ENCODE results near the gene BEST1.

BEST1 gene

GRCh38 chr11:61974766-61975631, 24.8 kb downstream of the BEST1 start:
- H3K27ac ChIP-seq (ENCODE audit: low read depth, low read length): no peak overlapping the region

GRCh38 chr11:61975638-61976419, 25.7 kb downstream of the BEST1 start:
- Histone ChIP-seq H3K4me3 (ENCODE audit: low read depth, low read length) (no peak overlapping the region), H3K36me3 (ENCODE audit: control insufficient read depth, insufficient read depth, low read length) (no peaks in the 10 kb centered on the region), H3K4me1 (ENCODE audit: control insufficient read depth, insufficient read depth, low read length) (peaks cover 19% of the 10 kb centered on the region), H3K27ac (ENCODE audit: low read depth, low read length) (no peak overlapping the region), H3K27me3 (ENCODE audit: control insufficient read depth, insufficient read depth, low read length) (peaks cover 15% of the 10 kb centered on the region), H3K9ac (ENCODE audit: low read depth, low read length) (no peak overlapping the region), H3K9me3 (ENCODE audit: control insufficient read depth, insufficient read depth, low read length) (no peaks in the 10 kb centered on the region)

More at GRCh38 chr11:61974766-61975631, 24.8 kb downstream of the BEST1 start:
- peaks cover 19% of the 10 kb centered on the region for H3K4me1 ChIP-seq (ENCODE audit: control insufficient read depth, insufficient read depth, low read length)
- no peaks in the 10 kb centered on the region for H3K9me3 ChIP-seq (ENCODE audit: control insufficient read depth, insufficient read depth, low read length)
- no peak overlapping the region for H3K9ac ChIP-seq (ENCODE audit: low read depth, low read length)
- H3K4me3 ChIP-seq (ENCODE audit: low read depth, low read length): no peak overlapping the region
- H3K36me3 ChIP-seq (ENCODE audit: control insufficient read depth, insufficient read depth, low read length): no peaks in the 10 kb centered on the region
- H3K27me3 ChIP-seq (ENCODE audit: control insufficient read depth, insufficient read depth, low read length): peaks cover 6% of the 10 kb centered on the region

GRCh38 chr11:61976420-61976800, 26.3 kb downstream of the BEST1 start:
- Histone ChIP-seq H3K36me3 (ENCODE audit: control insufficient read depth, insufficient read depth, low read length) (no peaks in the 10 kb centered on the region), H3K9ac (ENCODE audit: low read depth, low read length) (no peak overlapping the region), H3K9me3 (ENCODE audit: control insufficient read depth, insufficient read depth, low read length) (no peaks in the 10 kb centered on the region), H3K4me1 (ENCODE audit: control insufficient read depth, insufficient read depth, low read length) (peaks cover 14% of the 10 kb centered on the region), H3K27me3 (ENCODE audit: control insufficient read depth, insufficient read depth, low read length) (peaks cover 21% of the 10 kb centered on the region), H3K4me3 (ENCODE audit: low read depth, low read length) (no peak overlapping the region), H3K27ac (ENCODE audit: low read depth, low read length) (no peak overlapping the region)

GRCh38 chr11:61976813-61977475, 26.8 kb downstream of the BEST1 start:
- no peaks in the 10 kb centered on the region for H3K36me3 ChIP-seq (ENCODE audit: control insufficient read depth, insufficient read depth, low read length)
- no peak overlapping the region for H3K9ac ChIP-seq (ENCODE audit: low read depth, low read length)
- H3K4me1 ChIP-seq (ENCODE audit: control insufficient read depth, insufficient read depth, low read length): peaks cover 11% of the 10 kb centered on the region
- H3K9me3 ChIP-seq (ENCODE audit: control insufficient read depth, insufficient read depth, low read length): no peaks in the 10 kb centered on the region
- H3K27ac ChIP-seq (ENCODE audit: low read depth, low read length): no peak overlapping the region
- H3K4me3 ChIP-seq (ENCODE audit: low read depth, low read length): no peak overlapping the region
- H3K27me3 ChIP-seq (ENCODE audit: control insufficient read depth, insufficient read depth, low read length): peaks cover 21% of the 10 kb centered on the region

GRCh38 chr11:61978703-61979661, 28.8 kb downstream of the BEST1 start:
- no peaks in the 10 kb centered on the region; the same call in 1 of the 2 replicates for H3K4me1 ChIP-seq (ENCODE audit: control insufficient read depth, insufficient read depth, low read length)
- no peak overlapping the region for H3K27ac ChIP-seq (ENCODE audit: low read depth, low read length)

GRCh38 chr11:61980783-61981541, 30.8 kb downstream of the BEST1 start:
- Histone ChIP-seq H3K4me3 (ENCODE audit: low read depth, low read length) (no peak overlapping the region), H3K36me3 (ENCODE audit: control insufficient read depth, insufficient read depth, low read length) (no peaks in the 10 kb centered on the region), H3K9me3 (ENCODE audit: control insufficient read depth, insufficient read depth, low read length) (no peaks in the 10 kb centered on the region), H3K4me1 (ENCODE audit: control insufficient read depth, insufficient read depth, low read length) (no peaks in the 10 kb centered on the region), H3K27me3 (ENCODE audit: control insufficient read depth, insufficient read depth, low read length) (peaks cover 40% of the 10 kb centered on the region), H3K9ac (ENCODE audit: low read depth, low read length) (no peak overlapping the region), H3K27ac (ENCODE audit: low read depth, low read length) (no peak overlapping the region)

More at GRCh38 chr11:61978703-61979661, 28.8 kb downstream of the BEST1 start:
- H3K27me3 ChIP-seq (ENCODE audit: control insufficient read depth, insufficient read depth, low read length): peaks cover 30% of the 10 kb centered on the region
- H3K4me3 ChIP-seq (ENCODE audit: low read depth, low read length): no peak overlapping the region
- H3K9me3 ChIP-seq (ENCODE audit: control insufficient read depth, insufficient read depth, low read length): no peaks in the 10 kb centered on the region
- H3K36me3 ChIP-seq (ENCODE audit: control insufficient read depth, insufficient read depth, low read length): no peaks in the 10 kb centered on the region
- H3K9ac ChIP-seq (ENCODE audit: low read depth, low read length): no peak overlapping the region

- Histone ChIP-seq H3K4me1 (ENCODE audit: control insufficient read depth, insufficient read depth, low read length) (no peaks in the 10 kb centered on the region), H3K27ac (ENCODE audit: low read depth, low read length) (no peak overlapping the region)
These were observed 33.3 kb downstream of the BEST1 start for GRCh38 chr11:61983419-61983818.

GRCh38 chr11:61985869-61986268, 35.7 kb downstream of the BEST1 start:
- Histone ChIP-seq H3K27ac (ENCODE audit: low read depth, low read length) (no peak overlapping the region), H3K36me3 (ENCODE audit: control insufficient read depth, insufficient read depth, low read length) (no peaks in the 10 kb centered on the region), H3K9me3 (ENCODE audit: control insufficient read depth, insufficient read depth, low read length) (no peaks in the 10 kb centered on the region), H3K4me1 (ENCODE audit: control insufficient read depth, insufficient read depth, low read length) (no peaks in the 10 kb centered on the region), H3K9ac (ENCODE audit: low read depth, low read length) (no peak overlapping the region), H3K27me3 (ENCODE audit: control insufficient read depth, insufficient read depth, low read length) (peaks cover 24% of the 10 kb centered on the region), H3K4me3 (ENCODE audit: low read depth, low read length) (no peak overlapping the region)

More at GRCh38 chr11:61983419-61983818, 33.3 kb downstream of the BEST1 start:
- Histone ChIP-seq H3K4me3 (ENCODE audit: low read depth, low read length) (no peak overlapping the region), H3K27me3 (ENCODE audit: control insufficient read depth, insufficient read depth, low read length) (peaks cover 40% of the 10 kb centered on the region), H3K36me3 (ENCODE audit: control insufficient read depth, insufficient read depth, low read length) (no peaks in the 10 kb centered on the region), H3K9ac (ENCODE audit: low read depth, low read length) (no peak overlapping the region), H3K9me3 (ENCODE audit: control insufficient read depth, insufficient read depth, low read length) (no peaks in the 10 kb centered on the region)

GRCh38 chr11:61994981-61995380, 44.8 kb downstream of the BEST1 start:
- Histone ChIP-seq H3K4me1 (ENCODE audit: control insufficient read depth, insufficient read depth, low read length) (no peaks in the 10 kb centered on the region), H3K36me3 (ENCODE audit: control insufficient read depth, insufficient read depth, low read length) (no peaks in the 10 kb centered on the region), H3K27ac (ENCODE audit: low read depth, low read length) (no peak overlapping the region), H3K9ac (ENCODE audit: low read depth, low read length) (no peak overlapping the region), H3K9me3 (ENCODE audit: control insufficient read depth, insufficient read depth, low read length) (peaks cover 9% of the 10 kb centered on the region; the same call in 1 of the 2 replicates), H3K4me3 (ENCODE audit: low read depth, low read length) (no peak overlapping the region), H3K27me3 (ENCODE audit: control insufficient read depth, insufficient read depth, low read length) (no peaks in the 10 kb centered on the region)

Measured in HUES48 (cell line).